HepG2 (cell line): ENCODE results near the gene POLE. TPM values are rescaled to one million over a fixed set of nuclear protein-coding genes. Genes with fewer than 3 reads are reported as not detected.

Source experiments
- ATAC-seq: fragments of 200-7000 bp; cut with Tn5 transposase; 3 replicates; pipeline ENCODE4 v1.9.1; 2020; ENCODE audit warnings: mild to moderate bottlenecking, moderate library complexity
- BruUV-seq: library from RNA; stranded (reverse); fragments of 400-500 nt; replicated peaks from 2 replicates; lab custom pipeline; 2021; lab: Mats Ljungman, UMichigan
- CTCF ChIA-PET: fragments of 300-600 bp; formaldehyde crosslinking; extraction: SDS; loops from one replicate; lab custom pipeline; 2021; ENCODE audit warnings: low total read pairs, inconsistent platforms, low intra/inter-chr PET ratio; lab: Yijun Ruan, JAX
- POLR2A ChIA-PET: fragments of 350-600 bp; sonication (Branson Sonifier 250); formaldehyde crosslinking; loops from one replicate; lab custom pipeline; 2020; ENCODE audit warnings: antibody characterized with exemption, inconsistent platforms; lab: Yijun Ruan, JAX
- DNase-seq: peaks from one replicate; pipeline ENCODE4 v3.0.0-alpha.2; 2015; ENCODE audit warnings: low spot score
- FAIRE-seq: peaks from 3 replicates; lab custom pipeline; 2011; peaks lifted over from hg19 to GRCh38; lab: Jason Lieb, UNC
- H2AFZ ChIP-seq: one replicate; pipeline ENCODE4 v1.6.1; 2011; ENCODE audit warnings: low read length, inconsistent platforms
- H3K27ac ChIP-seq: fragments of 300-600 bp; 3 replicates; pipeline ENCODE4 v1.8.0; 2011; ENCODE audit warnings: mixed run types, mild to moderate bottlenecking, mixed read lengths, low read length, inconsistent platforms; ENCODE audit not compliant: insufficient read depth; ENCODE audit errors: extremely low read length
- H3K27me3 ChIP-seq, 2 experiments: fragments of 200-600 bp in 1 of 2; 2 replicates in 1 of 2; 3 replicates in 1 of 2; pipeline versions ENCODE4 v1.6.0 to v1.8.0; 2011; ENCODE audit warnings: low read length in 2 of 2, mild to moderate bottlenecking in 2 of 2, moderate library complexity in 2 of 2, inconsistent platforms in 1 of 2; ENCODE audit not compliant: insufficient read depth in 2 of 2, control insufficient read depth in 1 of 2
- H3K36me3 ChIP-seq, 2 experiments: fragments of 200-600 bp in 1 of 2; replicated peaks in 1 of 2; 2 replicates in 1 of 2; 3 replicates in 1 of 2; pipeline versions ENCODE4 v1.5.1 to v1.8.0; 2011; ENCODE audit warnings: low read length in 2 of 2, inconsistent platforms in 1 of 2; ENCODE audit not compliant: insufficient read depth in 2 of 2, control insufficient read depth in 1 of 2
- H3K4me1 ChIP-seq: 2 replicates; pipeline ENCODE4 v1.5.1; 2012; ENCODE audit warnings: low read length, inconsistent platforms; ENCODE audit not compliant: insufficient read depth
- H3K4me2 ChIP-seq: 2 replicates; pipeline ENCODE4 v1.6.0; 2011; ENCODE audit warnings: low read depth, low read length, inconsistent platforms
- H3K4me3 ChIP-seq, 3 experiments: fragments of 200-600 bp in 1 of 3; sonication (generic), shearing (Covaris generic) in 1 of 3; replicated peaks in 1 of 3; 2 replicates each; pipeline ENCODE4 v1.5.1; 2011 to 2016; ENCODE audit warnings: low read length in 3 of 3, inconsistent platforms in 2 of 3, low read depth in 2 of 3, mild to moderate bottlenecking in 2 of 3, control low read depth in 1 of 3, mixed read lengths in 1 of 3; ENCODE audit not compliant: insufficient read depth in 1 of 3
- H3K79me2 ChIP-seq: one replicate; pipeline ENCODE4 v1.6.1; 2011; ENCODE audit warnings: low read length, inconsistent platforms; ENCODE audit not compliant: insufficient read depth
- H3K9ac ChIP-seq: 2 replicates; pipeline ENCODE4 v1.6.0; 2011; ENCODE audit warnings: mild to moderate bottlenecking, low read depth, low read length, inconsistent platforms; ENCODE audit not compliant: insufficient read depth
- H3K9me3 ChIP-seq: 2 replicates; pipeline ENCODE4 v1.5.1; 2012; ENCODE audit warnings: mild to moderate bottlenecking, low read length
- H4K20me1 ChIP-seq: 2 replicates; pipeline ENCODE4 v1.6.0; 2011; ENCODE audit warnings: inconsistent platforms, mild to moderate bottlenecking, low read length, moderate library complexity; ENCODE audit not compliant: insufficient read depth
- ATF7 ChIP-seq, 2 experiments: fragments of 450-650 bp in 1 of 2; sonication (generic) in 1 of 2; formaldehyde crosslinking in 1 of 2; IDR thresholded peaks; 2 replicates each; pipeline versions ENCODE4 v1.4.0 to v1.6.1; 2016 to 2020; ENCODE audit warnings: antibody characterized with exemption in 1 of 2, mild to moderate bottlenecking in 1 of 2, missing genetic modification reagents in 1 of 2
- CEBPZ ChIP-seq: IDR thresholded peaks from 2 replicates; pipeline ENCODE4 v1.6.1; 2012; ENCODE audit warnings: low read length, improper control_type of control experiment
- DNMT3B ChIP-seq: conservative IDR thresholded peaks from 2 replicates; pipeline ENCODE4 v1.6.1; 2016; ENCODE audit warnings: missing biosample characterization, control low read depth
- FOXC1 ChIP-seq: sonication (generic); formaldehyde crosslinking; IDR thresholded peaks from 2 replicates; pipeline ENCODE4 v1.8.0; 2022; ENCODE audit warnings: mild to moderate bottlenecking, missing genetic modification reagents, borderline replicate concordance
- NFIB ChIP-seq: sonication (generic); formaldehyde crosslinking; IDR thresholded peaks from 2 replicates; pipeline ENCODE4 v1.9.0; 2021; ENCODE audit warnings: missing genetic modification reagents, mild to moderate bottlenecking, borderline replicate concordance
- NR2C2 ChIP-seq: sonication (generic); formaldehyde crosslinking; IDR thresholded peaks from 2 replicates; pipeline ENCODE4 v1.4.0; 2020; ENCODE audit warnings: missing genetic modification reagents, mild to moderate bottlenecking, moderate library complexity, borderline replicate concordance
- NR2F2 ChIP-seq: IDR thresholded peaks from 2 replicates; pipeline ENCODE4 v1.6.1; 2012; ENCODE audit warnings: low read depth, inconsistent platforms, borderline replicate concordance
- RAD21 ChIP-seq: fragments of 450-650 bp; formaldehyde crosslinking; IDR thresholded peaks from 2 replicates; pipeline ENCODE4 v1.5.0; 2020; ENCODE audit warnings: mild to moderate bottlenecking
- SMAD1 ChIP-seq: sonication (generic); formaldehyde crosslinking; IDR thresholded peaks from 2 replicates; pipeline ENCODE4 v1.4.0; 2020; ENCODE audit warnings: missing genetic modification reagents, low read depth, mild to moderate bottlenecking, borderline replicate concordance
- SP2 ChIP-seq: sonication (generic); formaldehyde crosslinking; IDR thresholded peaks from 2 replicates; pipeline ENCODE4 v1.5.1; 2020; ENCODE audit warnings: mild to moderate bottlenecking, missing genetic modification reagents
- UBTF ChIP-seq: sonication (generic); formaldehyde crosslinking; IDR thresholded peaks from 2 replicates; pipeline ENCODE4 v1.4.0; 2020; ENCODE audit warnings: mild to moderate bottlenecking, missing genetic modification reagents
- ZNF264 ChIP-seq: sonication (generic); formaldehyde crosslinking; IDR thresholded peaks from 2 replicates; pipeline ENCODE4 v1.4.0; 2020; ENCODE audit warnings: missing genetic modification reagents
- ZNF335 ChIP-seq: sonication (generic); formaldehyde crosslinking; IDR thresholded peaks from 2 replicates; pipeline ENCODE4 v1.4.0; 2020; ENCODE audit warnings: missing genetic modification reagents
- ZNF530 ChIP-seq: sonication (generic); formaldehyde crosslinking; IDR thresholded peaks from 2 replicates; pipeline ENCODE4 v1.5.0; 2020; ENCODE audit warnings: low read depth, mild to moderate bottlenecking, missing genetic modification reagents
- ZNF543 ChIP-seq: sonication (generic); formaldehyde crosslinking; IDR thresholded peaks from 2 replicates; pipeline ENCODE4 v1.4.0; 2020; ENCODE audit warnings: mild to moderate bottlenecking, missing genetic modification reagents
- ZNF598 ChIP-seq: sonication (generic); formaldehyde crosslinking; IDR thresholded peaks from 2 replicates; pipeline ENCODE4 v1.5.1; 2020; ENCODE audit warnings: mild to moderate bottlenecking, missing genetic modification reagents, borderline replicate concordance
- WGBS: methylation state at CpG from one replicate; pipeline ENCODE4 v1.1.6; 2017; ENCODE audit warnings: low lambda C conversion rate; 5-methylcytosine and 5-hydroxymethylcytosine counted together
- in situ Hi-C: cut with HindIII; loops from 2 replicates; pipeline ENCODE4 v1.10.0; 2017; ENCODE audit warnings: low pct_unique_long_range_greater_than_20kb; ENCODE audit not compliant: extremely low pct_ligation_motif_present
- intact Hi-C: fragments of 100-400 bp; cut with micrococcal nuclease; formaldehyde crosslinking; loops from one replicate; pipeline ENCODE4 v1.10.0; 2022; ENCODE audit not compliant: unreplicated experiment
- polyA plus RNA-seq, 8 experiments: library from polyadenylated mRNA; depleted of rRNA in 3 of 8; stranded (reverse) in 7 of 8; unstranded in 1 of 8; fragments of >200 nt; fragmentation: Illumina TruSeq in 4 of 8; extraction: Trizol in 4 of 8; gene quantifications; 2 replicates each; pipeline versions ENCODE4 v1.2.1 to v1.2.3, GENCODE V29; 2011 to 2016; ENCODE audit warnings: low read depth in 4 of 8, missing spikeins in 1 of 8, mixed read lengths in 1 of 8; ENCODE audit not compliant: insufficient read depth in 1 of 8
- total RNA-seq, 5 experiments: library from RNA; depleted of rRNA; stranded (reverse); fragments of >200 nt; fragmentation: Illumina TruSeq; extraction: Trizol; gene quantifications; 2 replicates each; pipeline ENCODE4 v1.2.3, GENCODE V29; 2016; ENCODE audit warnings: low read depth in 1 of 5
- TF ChIP-seq, protein P1 (sequence below), 2 experiments: fragments of 450-650 bp in 1 of 2; sonication (generic) in 1 of 2; formaldehyde crosslinking; IDR thresholded peaks; 2 replicates each; pipeline versions ENCODE4 v1.5.0 to v1.8.0; 2020 to 2022; ENCODE audit warnings: mild to moderate bottlenecking in 1 of 2, missing genetic modification reagents in 1 of 2

Gene POLE
- total and polyA plus RNA-seq, 2 of the 13 experiments (the other 11 are each of a cell fraction or from before 2014, with no cell fraction given), result 25.3 to 52.2 TPM

DNA sequence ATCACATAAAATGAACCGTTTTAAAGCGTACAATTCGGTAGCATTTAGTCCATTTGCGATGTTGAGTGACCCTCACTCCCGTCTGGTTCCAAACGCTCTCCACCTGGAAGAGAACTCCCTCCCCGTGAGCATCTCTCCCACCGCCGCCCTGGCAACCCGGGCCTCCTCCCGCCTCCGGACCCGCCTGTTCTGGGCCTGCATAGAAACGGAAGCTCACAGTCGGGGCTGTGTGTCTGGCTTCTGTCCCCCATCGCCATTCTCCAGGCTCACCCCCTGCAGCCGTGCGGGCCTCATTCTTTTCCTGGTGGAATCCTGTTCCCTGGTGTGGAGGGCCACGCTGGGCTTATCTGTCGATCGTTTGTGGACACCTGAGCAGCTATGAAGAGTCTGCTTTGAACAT, 94.1 kb downstream of the POLE start (continued):
- TF ChIP-seq SP2 (CRISPR knock-in tag) (no peak), CEBPZ (no peak), DNMT3B (CRISPR knock-in tag) (no peak), ZNF598 (CRISPR knock-in tag) (no peak)
- TF ChIP-seq, protein P1, sequence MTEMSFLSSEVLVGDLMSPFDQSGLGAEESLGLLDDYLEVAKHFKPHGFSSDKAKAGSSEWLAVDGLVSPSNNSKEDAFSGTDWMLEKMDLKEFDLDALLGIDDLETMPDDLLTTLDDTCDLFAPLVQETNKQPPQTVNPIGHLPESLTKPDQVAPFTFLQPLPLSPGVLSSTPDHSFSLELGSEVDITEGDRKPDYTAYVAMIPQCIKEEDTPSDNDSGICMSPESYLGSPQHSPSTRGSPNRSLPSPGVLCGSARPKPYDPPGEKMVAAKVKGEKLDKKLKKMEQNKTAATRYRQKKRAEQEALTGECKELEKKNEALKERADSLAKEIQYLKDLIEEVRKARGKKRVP (CRISPR knock-in tag; IDR thresholded peaks at IDR 0.05), result no peak

- DNase-seq, result no peak
- Histone ChIP-seq H3K36me3 (no peaks in the 10 kb centered on the region), H2AFZ (no peak overlapping the region), H3K4me3 (no peak overlapping the region), H3K27me3 (peaks cover 9 to 55% of the 10 kb centered on the region in 2 experiments; a peak in 4 of 5 replicates), H3K9me3 (no peaks in the 10 kb centered on the region), H3K4me1 (peaks cover 9% of the 10 kb centered on the region), H3K4me2 (no peak overlapping the region), H3K9ac (no peak overlapping the region), H3K27ac (no peak overlapping the region), H4K20me1 (no peaks in the 10 kb centered on the region), H3K79me2 (no peaks in the 10 kb centered on the region)
- CTCF ChIA-PET, result no interaction called here
- no TSS peak for BruUV-seq
- in situ Hi-C loops (no loop called here), intact Hi-C loops (no loop called here)
- FAIRE-seq, result no peak
- ATAC-seq, result no peak
- 57% methylated on average over 38 of the region's 38 CpGs for WGBS
- POLR2A ChIA-PET, result no interaction called here
- no peak for TF ChIP-seq UBTF (CRISPR knock-in tag)
- no peak for TF ChIP-seq ATF7 (IDR thresholded peaks at IDR 0.05)
- no peak for TF ChIP-seq ATF7 (CRISPR knock-in tag; IDR thresholded peaks at IDR 0.05)
- no peak for TF ChIP-seq ZNF335 (CRISPR knock-in tag)
- TF ChIP-seq NR2F2, result no peak
- TF ChIP-seq ZNF543 (CRISPR knock-in tag), result no peak
- no peak for TF ChIP-seq NFIB
- TF ChIP-seq ZNF530 (CRISPR knock-in tag), result no peak
- no peak for TF ChIP-seq NR2C2 (CRISPR knock-in tag)
- TF ChIP-seq FOXC1, result no peak
- no peak for TF ChIP-seq SMAD1 (CRISPR knock-in tag)
- TF ChIP-seq RAD21, result no peak
- TF ChIP-seq ZNF264 (CRISPR knock-in tag), result no peak
These were observed 94.7 kb downstream of the POLE start for GRCh38 chr12:132592282-132592970.
